HepG2 (cell line): ENCODE results near the gene HOXC11. TPM values are rescaled to one million over a fixed set of nuclear protein-coding genes. Genes with fewer than 3 reads are reported as not detected.

Experiments
- CREM ChIP-seq, 2 experiments: sonication (generic) in 1 of 2; formaldehyde crosslinking in 1 of 2; IDR thresholded peaks; 2 replicates each; pipeline versions ENCODE4 v1.4.0 to v1.6.1; 2016 to 2020; ENCODE audit warnings: antibody characterized with exemption in 1 of 2, mild to moderate bottlenecking in 1 of 2, missing genetic modification reagents in 1 of 2
- EED ChIP-seq: sonication (generic); formaldehyde crosslinking; IDR thresholded peaks from 2 replicates; pipeline ENCODE4 v1.5.0; 2020; ENCODE audit warnings: mild to moderate bottlenecking, missing genetic modification reagents
- EZH2 ChIP-seq: conservative IDR thresholded peaks from 2 replicates; pipeline ENCODE4 v1.6.1; 2012; ENCODE audit warnings: mild to moderate bottlenecking, low read depth, low read length, moderate library complexity
- FOXK2 ChIP-seq: fragments of 450-650 bp; IDR thresholded peaks from 2 replicates; pipeline ENCODE4 v1.6.1; 2016
- HOXA3 ChIP-seq: sonication (generic); formaldehyde crosslinking; IDR thresholded peaks from 2 replicates; pipeline ENCODE4 v1.5.0; 2020; ENCODE audit warnings: missing genetic modification reagents
- KAT8 ChIP-seq: IDR thresholded peaks from 2 replicates; pipeline ENCODE4 v1.6.1; 2016; ENCODE audit warnings: missing genetic modification reagents, missing compliant biosample characterization
- KDM2A ChIP-seq: sonication (generic); formaldehyde crosslinking; IDR thresholded peaks from 2 replicates; pipeline ENCODE4 v1.4.0; 2020; ENCODE audit warnings: low read depth, missing genetic modification reagents, borderline replicate concordance
- MAZ ChIP-seq, 2 experiments: sonication (generic) in 1 of 2; formaldehyde crosslinking in 1 of 2; IDR thresholded peaks; 2 replicates each; pipeline versions ENCODE4 v1.5.0 to v1.6.1; 2012 to 2020; ENCODE audit warnings: low read depth in 2 of 2, mild to moderate bottlenecking in 2 of 2, borderline replicate concordance in 1 of 2, improper control_type of control experiment in 1 of 2, low read length in 1 of 2, missing genetic modification reagents in 1 of 2, moderate library complexity in 1 of 2
- MEIS1 ChIP-seq: sonication (generic); formaldehyde crosslinking; IDR thresholded peaks from 2 replicates; pipeline ENCODE4 v1.9.0; 2021; ENCODE audit warnings: mild to moderate bottlenecking, missing genetic modification reagents, moderate library complexity, borderline replicate concordance
- MTA1 ChIP-seq: sonication (generic); formaldehyde crosslinking; IDR thresholded peaks from 2 replicates; pipeline ENCODE4 v1.4.0; 2020; ENCODE audit warnings: missing genetic modification reagents, mild to moderate bottlenecking, borderline replicate concordance
- NCOA1 ChIP-seq: sonication (generic); formaldehyde crosslinking; IDR thresholded peaks from 2 replicates; pipeline ENCODE4 v1.9.0; 2021; ENCODE audit warnings: missing genetic modification reagents
- NCOA5 ChIP-seq: sonication (generic); formaldehyde crosslinking; IDR thresholded peaks from 2 replicates; pipeline ENCODE4 v1.4.0; 2020; ENCODE audit warnings: missing genetic modification reagents
- NKX3-1 ChIP-seq: sonication (generic); formaldehyde crosslinking; IDR thresholded peaks from 2 replicates; pipeline ENCODE4 v1.5.0; 2020; ENCODE audit warnings: missing genetic modification reagents
- REPIN1 ChIP-seq: sonication (generic); formaldehyde crosslinking; IDR thresholded peaks from 2 replicates; pipeline ENCODE4 v1.8.0; 2022; ENCODE audit warnings: missing genetic modification reagents, low read depth, mild to moderate bottlenecking, borderline replicate concordance
- RXRA ChIP-seq: sonication (generic); formaldehyde crosslinking; IDR thresholded peaks from 2 replicates; pipeline ENCODE4 v1.5.1; 2020; ENCODE audit warnings: missing genetic modification reagents
- SP1 ChIP-seq, 2 experiments: fragments of 450-650 bp in 1 of 2; sonication (generic) in 1 of 2; formaldehyde crosslinking in 1 of 2; IDR thresholded peaks; 2 replicates each; pipeline versions ENCODE4 v1.4.0 to v1.6.1; 2016 to 2020; ENCODE audit warnings: missing genetic modification reagents in 1 of 2
- TCF7 ChIP-seq: sonication (generic); IDR thresholded peaks from 2 replicates; pipeline ENCODE4 v1.6.1; 2016; ENCODE audit warnings: antibody characterized with exemption, low read depth
- ZBTB3 ChIP-seq: sonication (generic); formaldehyde crosslinking; IDR thresholded peaks from 2 replicates; pipeline ENCODE4 v1.4.0; 2020; ENCODE audit warnings: low read depth, mild to moderate bottlenecking, moderate library complexity, missing genetic modification reagents, borderline replicate concordance
- ZFP37 ChIP-seq: sonication (generic); formaldehyde crosslinking; IDR thresholded peaks from 2 replicates; pipeline ENCODE4 v1.4.0; 2020; ENCODE audit warnings: missing genetic modification reagents, borderline replicate concordance
- ZNF17 ChIP-seq: sonication (generic); formaldehyde crosslinking; IDR thresholded peaks from 2 replicates; pipeline ENCODE4 v1.5.0; 2020; ENCODE audit warnings: mild to moderate bottlenecking, missing genetic modification reagents
- polyA plus RNA-seq, 8 experiments: library from polyadenylated mRNA; depleted of rRNA in 3 of 8; stranded (reverse) in 7 of 8; unstranded in 1 of 8; fragments of >200 nt; fragmentation: Illumina TruSeq in 4 of 8; extraction: Trizol in 4 of 8; gene quantifications; 2 replicates each; pipeline versions ENCODE4 v1.2.1 to v1.2.3, GENCODE V29; 2011 to 2016; ENCODE audit warnings: low read depth in 4 of 8, missing spikeins in 1 of 8, mixed read lengths in 1 of 8; ENCODE audit not compliant: insufficient read depth in 1 of 8
- total RNA-seq, 5 experiments: library from RNA; depleted of rRNA; stranded (reverse); fragments of >200 nt; fragmentation: Illumina TruSeq; extraction: Trizol; gene quantifications; 2 replicates each; pipeline ENCODE4 v1.2.3, GENCODE V29; 2016; ENCODE audit warnings: low read depth in 1 of 5
- TF ChIP-seq, protein P1 (sequence below): sonication (generic); formaldehyde crosslinking; IDR thresholded peaks from 2 replicates; pipeline ENCODE4 v1.5.1; 2020; ENCODE audit warnings: mild to moderate bottlenecking, missing genetic modification reagents, moderate library complexity
- TF ChIP-seq, protein P2 (sequence below): sonication (generic); formaldehyde crosslinking; IDR thresholded peaks from 2 replicates; pipeline ENCODE4 v1.8.1; 2023; ENCODE audit warnings: mild to moderate bottlenecking, missing genetic modification reagents, borderline replicate concordance
- TF ChIP-seq, protein P3 (sequence below): sonication (generic); formaldehyde crosslinking; IDR thresholded peaks from 2 replicates; pipeline ENCODE4 v1.8.1; 2023; ENCODE audit warnings: mild to moderate bottlenecking, missing genetic modification reagents

HOXC11 gene
- total and polyA plus RNA-seq, 2 of the 13 experiments (the other 11 are each of a cell fraction or from before 2014, with no cell fraction given), result not detected

DNA sequence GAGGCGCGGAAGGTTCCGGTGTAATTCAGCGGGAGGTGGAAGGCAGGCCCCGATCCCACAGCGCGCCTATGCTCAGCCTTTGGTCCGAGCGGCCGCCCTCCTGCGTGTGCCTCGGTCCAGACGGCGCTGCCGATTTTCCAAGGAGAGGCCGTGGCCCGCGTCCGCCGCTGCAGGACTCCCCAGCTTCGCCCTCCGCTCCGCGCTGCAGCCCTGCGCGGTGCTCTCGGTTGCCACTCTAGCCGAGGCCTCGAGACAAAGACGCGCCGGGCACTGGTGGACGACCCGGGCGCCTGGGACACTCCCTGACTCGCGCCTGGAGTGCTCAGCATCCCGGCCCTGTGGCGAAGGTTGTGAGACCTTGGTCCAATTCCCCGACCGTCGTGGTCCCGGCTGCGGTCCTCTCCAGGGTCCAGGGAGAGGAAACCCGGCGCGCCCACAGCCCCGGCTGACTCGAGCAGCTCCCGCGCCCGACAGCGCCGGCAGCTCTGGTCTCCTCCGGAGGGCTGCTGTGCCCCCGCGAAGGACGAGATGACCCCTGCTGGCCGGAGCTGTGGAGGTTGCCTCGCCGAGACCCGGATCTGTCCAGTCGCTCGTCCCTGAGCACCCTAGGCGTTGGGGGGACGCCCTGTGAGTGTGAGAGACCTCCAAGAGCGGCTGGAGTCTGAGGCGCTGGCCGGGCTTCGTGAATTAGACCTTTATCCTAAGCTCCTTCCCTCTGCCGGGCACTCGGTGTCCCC is 11.7 kb upstream of the HOXC11 start (continued):
- TF ChIP-seq REPIN1 (CRISPR knock-in tag) (no peak), EED (CRISPR knock-in tag) (no peak; the same call in 1 of the 2 replicates), ZFP37 (CRISPR knock-in tag) (no peak), MTA1 (CRISPR knock-in tag) (no peak), HOXA3 (CRISPR knock-in tag) (no peak), NCOA1 (CRISPR knock-in tag) (no peak), EZH2 (peak; percentile 69; the same call in 1 of the 2 replicates), RXRA (CRISPR knock-in tag) (no peak), SP1 (IDR thresholded peaks at IDR 0.05) (no peak), SP1 (CRISPR knock-in tag; IDR thresholded peaks at IDR 0.05) (no peak), ZNF17 (no peak), NCOA5 (CRISPR knock-in tag) (no peak), CREM (IDR thresholded peaks at IDR 0.05) (no peak), CREM (CRISPR knock-in tag; IDR thresholded peaks at IDR 0.05) (no peak), NKX3-1 (CRISPR knock-in tag) (no peak), MEIS1 (CRISPR knock-in tag) (no peak), KAT8 (CRISPR knock-in tag) (no peak), FOXK2 (no peak), ZBTB3 (CRISPR knock-in tag) (no peak), TCF7 (no peak), MAZ (IDR thresholded peaks at IDR 0.05; ENCODE audit: borderline replicate concordance, low read depth, low read length) (no peak), MAZ (CRISPR knock-in tag; IDR thresholded peaks at IDR 0.05; ENCODE audit: low read depth) (no peak), KDM2A (CRISPR knock-in tag) (peak; percentile 48; the same call in 1 of the 2 replicates)
- TF ChIP-seq, protein P1, sequence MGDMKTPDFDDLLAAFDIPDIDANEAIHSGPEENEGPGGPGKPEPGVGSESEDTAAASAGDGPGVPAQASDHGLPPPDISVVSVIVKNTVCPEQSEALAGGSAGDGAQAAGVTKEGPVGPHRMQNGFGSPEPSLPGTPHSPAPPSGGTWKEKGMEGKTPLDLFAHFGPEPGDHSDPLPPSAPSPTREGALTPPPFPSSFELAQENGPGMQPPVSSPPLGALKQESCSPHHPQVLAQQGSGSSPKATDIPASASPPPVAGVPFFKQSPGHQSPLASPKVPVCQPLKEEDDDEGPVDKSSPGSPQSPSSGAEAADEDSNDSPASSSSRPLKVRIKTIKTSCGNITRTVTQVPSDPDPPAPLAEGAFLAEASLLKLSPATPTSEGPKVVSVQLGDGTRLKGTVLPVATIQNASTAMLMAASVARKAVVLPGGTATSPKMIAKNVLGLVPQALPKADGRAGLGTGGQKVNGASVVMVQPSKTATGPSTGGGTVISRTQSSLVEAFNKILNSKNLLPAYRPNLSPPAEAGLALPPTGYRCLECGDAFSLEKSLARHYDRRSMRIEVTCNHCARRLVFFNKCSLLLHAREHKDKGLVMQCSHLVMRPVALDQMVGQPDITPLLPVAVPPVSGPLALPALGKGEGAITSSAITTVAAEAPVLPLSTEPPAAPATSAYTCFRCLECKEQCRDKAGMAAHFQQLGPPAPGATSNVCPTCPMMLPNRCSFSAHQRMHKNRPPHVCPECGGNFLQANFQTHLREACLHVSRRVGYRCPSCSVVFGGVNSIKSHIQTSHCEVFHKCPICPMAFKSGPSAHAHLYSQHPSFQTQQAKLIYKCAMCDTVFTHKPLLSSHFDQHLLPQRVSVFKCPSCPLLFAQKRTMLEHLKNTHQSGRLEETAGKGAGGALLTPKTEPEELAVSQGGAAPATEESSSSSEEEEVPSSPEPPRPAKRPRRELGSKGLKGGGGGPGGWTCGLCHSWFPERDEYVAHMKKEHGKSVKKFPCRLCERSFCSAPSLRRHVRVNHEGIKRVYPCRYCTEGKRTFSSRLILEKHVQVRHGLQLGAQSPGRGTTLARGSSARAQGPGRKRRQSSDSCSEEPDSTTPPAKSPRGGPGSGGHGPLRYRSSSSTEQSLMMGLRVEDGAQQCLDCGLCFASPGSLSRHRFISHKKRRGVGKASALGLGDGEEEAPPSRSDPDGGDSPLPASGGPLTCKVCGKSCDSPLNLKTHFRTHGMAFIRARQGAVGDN (CRISPR knock-in tag), result peak; percentile 50
- TF ChIP-seq, protein P2, sequence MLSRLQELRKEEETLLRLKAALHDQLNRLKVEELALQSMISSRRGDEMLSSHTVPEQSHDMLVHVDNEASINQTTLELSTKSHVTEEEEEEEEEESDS, result no peak
- TF ChIP-seq, protein P3, sequence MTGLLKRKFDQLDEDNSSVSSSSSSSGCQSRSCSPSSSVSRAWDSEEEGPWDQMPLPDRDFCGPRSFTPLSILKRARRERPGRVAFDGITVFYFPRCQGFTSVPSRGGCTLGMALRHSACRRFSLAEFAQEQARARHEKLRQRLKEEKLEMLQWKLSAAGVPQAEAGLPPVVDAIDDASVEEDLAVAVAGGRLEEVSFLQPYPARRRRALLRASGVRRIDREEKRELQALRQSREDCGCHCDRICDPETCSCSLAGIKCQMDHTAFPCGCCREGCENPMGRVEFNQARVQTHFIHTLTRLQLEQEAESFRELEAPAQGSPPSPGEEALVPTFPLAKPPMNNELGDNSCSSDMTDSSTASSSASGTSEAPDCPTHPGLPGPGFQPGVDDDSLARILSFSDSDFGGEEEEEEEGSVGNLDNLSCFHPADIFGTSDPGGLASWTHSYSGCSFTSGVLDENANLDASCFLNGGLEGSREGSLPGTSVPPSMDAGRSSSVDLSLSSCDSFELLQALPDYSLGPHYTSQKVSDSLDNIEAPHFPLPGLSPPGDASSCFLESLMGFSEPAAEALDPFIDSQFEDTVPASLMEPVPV, result 0 out of 2 replicates have a peak, but pooled peaks have one; percentile 19
